ENCODE results near the gene ATF4.

GRCh38 chr22:39514373-39514973, 5.9 kb upstream of the ATF4 start:
- peak; percentile 77 for TF ChIP-seq CTCF (conservative IDR thresholded peaks at IDR 0.05; ENCODE audit: low read length)
- no peak for TF ChIP-seq EZH2phosphoT487 (IDR thresholded peaks at IDR 0.05; ENCODE audit: borderline replicate concordance)

All from Loucy (cell line).